ENCODE data around the gene B4GALT5. TPM values are rescaled to one million over a fixed set of nuclear protein-coding genes. Genes with fewer than 3 reads are reported as not detected.
"Not testable (repeated sequence)": the region's sequence is repeated elsewhere in the genome, so short reads cannot be mapped to it uniquely, and the experiment has no call there.

The B4GALT5 gene
- total RNA-seq, 1 donor from 2014 or later = 47.9 TPM

DNA sequence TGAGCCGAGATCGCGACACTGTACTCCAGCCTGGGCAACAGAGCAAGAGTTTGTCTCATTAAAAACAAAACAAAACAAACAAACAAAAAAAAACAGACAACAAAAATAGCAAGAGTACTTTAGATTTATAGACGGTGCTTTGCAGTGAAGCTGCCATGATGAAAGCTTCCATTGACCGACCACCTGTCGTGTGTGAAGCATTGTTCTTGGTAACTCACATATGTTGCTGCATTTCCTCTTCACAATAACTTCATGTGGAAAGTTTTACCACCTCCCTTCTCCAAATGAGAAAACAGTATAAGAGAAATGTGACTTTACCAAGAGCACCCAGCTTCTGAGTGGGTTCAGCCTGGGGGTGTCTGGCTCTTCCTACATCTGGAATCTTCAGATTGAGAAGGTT, 89.4 kb downstream of the B4GALT5 start:
- Mint-ChIP-seq H3K27ac (no peak overlapping the region), H3K9me3 (peaks cover 5% of the 10 kb centered on the region), H3K4me1 (ENCODE audit: unreplicated experiment) (peaks cover 11% of the 10 kb centered on the region), H3K36me3 (no peaks in the 10 kb centered on the region), H3K27me3 (peaks cover 3% of the 10 kb centered on the region), H3K4me3 (no peak overlapping the region)
- TF ChIP-seq, protein P1, sequence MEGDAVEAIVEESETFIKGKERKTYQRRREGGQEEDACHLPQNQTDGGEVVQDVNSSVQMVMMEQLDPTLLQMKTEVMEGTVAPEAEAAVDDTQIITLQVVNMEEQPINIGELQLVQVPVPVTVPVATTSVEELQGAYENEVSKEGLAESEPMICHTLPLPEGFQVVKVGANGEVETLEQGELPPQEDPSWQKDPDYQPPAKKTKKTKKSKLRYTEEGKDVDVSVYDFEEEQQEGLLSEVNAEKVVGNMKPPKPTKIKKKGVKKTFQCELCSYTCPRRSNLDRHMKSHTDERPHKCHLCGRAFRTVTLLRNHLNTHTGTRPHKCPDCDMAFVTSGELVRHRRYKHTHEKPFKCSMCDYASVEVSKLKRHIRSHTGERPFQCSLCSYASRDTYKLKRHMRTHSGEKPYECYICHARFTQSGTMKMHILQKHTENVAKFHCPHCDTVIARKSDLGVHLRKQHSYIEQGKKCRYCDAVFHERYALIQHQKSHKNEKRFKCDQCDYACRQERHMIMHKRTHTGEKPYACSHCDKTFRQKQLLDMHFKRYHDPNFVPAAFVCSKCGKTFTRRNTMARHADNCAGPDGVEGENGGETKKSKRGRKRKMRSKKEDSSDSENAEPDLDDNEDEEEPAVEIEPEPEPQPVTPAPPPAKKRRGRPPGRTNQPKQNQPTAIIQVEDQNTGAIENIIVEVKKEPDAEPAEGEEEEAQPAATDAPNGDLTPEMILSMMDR (conservative IDR thresholded peaks at IDR 0.05) = no peak
- no peak for DNase-seq (ENCODE audit: extremely low spot score, unreplicated experiment)

DNA sequence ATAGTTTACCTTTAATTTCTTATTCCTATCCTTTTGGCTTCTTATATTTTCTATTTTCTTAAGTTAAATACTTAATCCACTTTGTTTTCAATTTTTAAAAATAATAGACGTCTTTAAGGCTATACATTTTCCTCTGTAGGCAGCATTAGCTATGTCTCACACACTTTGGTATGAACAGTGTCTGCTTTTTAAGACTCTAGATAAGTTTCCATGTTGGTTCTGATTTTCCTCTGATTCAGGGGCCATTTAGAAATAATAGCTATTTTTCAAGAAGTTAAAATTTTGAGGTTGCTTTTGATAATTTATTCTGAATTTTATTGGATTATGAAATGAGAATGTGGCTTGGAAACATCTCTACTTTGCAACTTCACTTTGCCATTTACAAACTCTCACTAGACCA, 91.4 kb downstream of the B4GALT5 start:
- Mint-ChIP-seq H3K27me3 (peaks cover 3% of the 10 kb centered on the region), H3K27ac (no peak overlapping the region), H3K36me3 (no peaks in the 10 kb centered on the region), H3K4me3 (no peak overlapping the region), H3K4me1 (ENCODE audit: unreplicated experiment) (peaks cover 10% of the 10 kb centered on the region), H3K9me3 (peaks cover 5% of the 10 kb centered on the region)
- TF ChIP-seq, protein P1 (conservative IDR thresholded peaks at IDR 0.05) = no peak
- DNase-seq (ENCODE audit: extremely low spot score, unreplicated experiment) = no peak

- peaks cover 2% of the 10 kb centered on the region for H3K4me1 Mint-ChIP-seq (ENCODE audit: unreplicated experiment)
- TF ChIP-seq, protein P1 (conservative IDR thresholded peaks at IDR 0.05) = no peak
- H3K27me3 Mint-ChIP-seq = peaks cover 3% of the 10 kb centered on the region
- H3K9me3 Mint-ChIP-seq = peaks cover 5% of the 10 kb centered on the region
- no peak overlapping the region for H3K27ac Mint-ChIP-seq
- no peaks in the 10 kb centered on the region for H3K36me3 Mint-ChIP-seq
- no peak overlapping the region for H3K4me3 Mint-ChIP-seq
- DNase-seq (ENCODE audit: extremely low spot score, unreplicated experiment) = no peak
Measured at GRCh38 chr20:49620364-49621240, 93.1 kb downstream of the B4GALT5 start.

DNA sequence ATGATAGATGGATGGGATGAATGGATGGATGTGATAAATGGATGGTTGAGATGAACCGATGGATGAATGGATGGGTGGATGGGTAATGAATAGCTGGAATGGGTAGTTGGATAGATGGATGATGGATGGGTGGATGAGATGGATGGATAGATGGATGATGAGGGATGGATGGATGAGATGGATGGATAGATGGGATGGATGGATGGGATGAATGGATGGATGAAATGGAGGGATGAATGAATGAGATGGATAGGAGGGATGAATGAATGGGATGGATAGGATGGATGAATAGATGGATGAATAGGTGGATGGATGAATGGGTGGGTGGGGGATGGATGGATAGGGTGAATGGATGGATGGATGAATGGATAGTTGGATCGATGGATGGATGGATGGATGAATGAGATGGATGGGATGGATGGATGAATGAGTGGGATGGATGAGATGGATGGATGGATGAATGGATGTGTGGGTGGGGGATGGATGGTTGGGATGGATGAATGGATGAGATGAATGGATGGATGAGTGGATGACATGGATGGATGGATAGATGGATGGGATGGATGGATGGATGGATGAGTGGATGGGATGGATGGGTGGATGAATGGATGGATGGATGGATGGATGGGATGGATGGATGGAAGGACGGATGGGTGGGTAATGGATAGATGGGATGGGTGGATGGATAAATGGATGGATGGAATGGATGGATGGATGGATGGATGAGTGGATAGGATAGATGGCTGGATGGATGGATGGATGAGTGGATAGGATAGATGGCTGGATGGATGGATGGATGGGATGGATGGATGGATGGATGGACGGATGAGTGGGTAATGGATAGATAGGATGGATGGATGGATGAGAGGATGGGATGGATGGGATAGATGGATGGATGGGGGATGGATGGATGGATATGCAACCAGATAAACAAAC, 94.3 kb downstream of the B4GALT5 start:
- Mint-ChIP-seq H3K27me3 (peaks cover 3% of the 10 kb centered on the region), H3K4me3 (no peak overlapping the region), H3K27ac (no peak overlapping the region), H3K36me3 (no peaks in the 10 kb centered on the region), H3K9me3 (peaks cover 5% of the 10 kb centered on the region), H3K4me1 (ENCODE audit: unreplicated experiment) (no peaks in the 10 kb centered on the region)
- TF ChIP-seq, protein P1 (conservative IDR thresholded peaks at IDR 0.05) = no peak
- DNase-seq (ENCODE audit: extremely low spot score, unreplicated experiment) = no peak

DNA sequence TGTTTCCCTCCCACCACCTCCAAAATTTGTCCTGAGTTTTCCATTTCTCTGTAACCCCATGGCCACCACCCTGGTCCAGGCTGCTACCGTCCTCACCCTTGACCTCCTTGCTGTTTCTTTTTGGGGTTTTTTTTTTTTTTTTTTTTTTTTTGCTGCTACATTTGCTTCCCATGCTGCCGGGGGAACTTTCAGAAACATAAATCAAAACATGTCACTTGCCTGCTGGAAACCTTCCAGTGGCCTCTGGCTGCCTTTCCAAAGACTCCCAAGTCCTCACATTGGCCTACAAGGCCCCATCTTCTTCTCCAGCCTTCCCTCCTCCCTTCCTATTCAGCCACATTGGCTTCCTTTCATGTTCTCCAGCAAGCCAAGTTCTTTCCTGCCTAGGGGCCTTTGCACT, 95.4 kb downstream of the B4GALT5 start:
- no peaks in the 10 kb centered on the region for H3K36me3 Mint-ChIP-seq
- H3K27me3 Mint-ChIP-seq = peaks cover 3% of the 10 kb centered on the region

DNA sequence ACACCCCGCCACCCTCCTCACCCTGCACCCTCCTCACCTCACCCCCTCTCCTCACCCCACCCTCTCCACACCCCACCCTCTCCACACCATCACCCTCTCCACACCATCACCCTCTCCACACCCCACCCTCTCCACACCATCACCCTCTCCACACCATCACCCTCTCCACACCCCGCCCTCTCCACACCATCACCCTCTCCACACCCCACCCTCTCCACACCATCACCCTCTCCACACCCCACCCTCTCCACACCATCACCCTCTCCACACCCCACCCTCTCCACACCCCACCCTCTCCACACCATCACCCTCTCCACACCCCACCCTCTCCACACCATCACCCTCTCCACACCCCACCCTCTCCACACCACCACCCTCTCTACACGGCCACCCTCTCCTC, 96.3 kb downstream of the B4GALT5 start:
- not testable (repeated sequence) for H3K9me3 Mint-ChIP-seq; H3K27ac Mint-ChIP-seq; H3K36me3 Mint-ChIP-seq; H3K4me1 Mint-ChIP-seq (ENCODE audit: unreplicated experiment); H3K27me3 Mint-ChIP-seq; H3K4me3 Mint-ChIP-seq
- DNase-seq (ENCODE audit: extremely low spot score, unreplicated experiment) = peak; percentile 86

More for the DNA sequence above, 95.4 kb downstream of the B4GALT5 start:
- no peak for DNase-seq (ENCODE audit: extremely low spot score, unreplicated experiment)
- Mint-ChIP-seq H3K4me1 (ENCODE audit: unreplicated experiment) (no peaks in the 10 kb centered on the region), H3K4me3 (no peak overlapping the region), H3K9me3 (peaks cover 5% of the 10 kb centered on the region), H3K27ac (no peak overlapping the region)
- TF ChIP-seq, protein P1 (conservative IDR thresholded peaks at IDR 0.05) = no peak

Measured in type B pancreatic cell (in vitro differentiated cells).